ENCODE measurements around the gene OLFML3.
"Not testable (repeated sequence)": the region's sequence is repeated elsewhere in the genome, so short reads cannot be mapped to it uniquely, and the experiment has no call there.

OLFML3 gene

DNA sequence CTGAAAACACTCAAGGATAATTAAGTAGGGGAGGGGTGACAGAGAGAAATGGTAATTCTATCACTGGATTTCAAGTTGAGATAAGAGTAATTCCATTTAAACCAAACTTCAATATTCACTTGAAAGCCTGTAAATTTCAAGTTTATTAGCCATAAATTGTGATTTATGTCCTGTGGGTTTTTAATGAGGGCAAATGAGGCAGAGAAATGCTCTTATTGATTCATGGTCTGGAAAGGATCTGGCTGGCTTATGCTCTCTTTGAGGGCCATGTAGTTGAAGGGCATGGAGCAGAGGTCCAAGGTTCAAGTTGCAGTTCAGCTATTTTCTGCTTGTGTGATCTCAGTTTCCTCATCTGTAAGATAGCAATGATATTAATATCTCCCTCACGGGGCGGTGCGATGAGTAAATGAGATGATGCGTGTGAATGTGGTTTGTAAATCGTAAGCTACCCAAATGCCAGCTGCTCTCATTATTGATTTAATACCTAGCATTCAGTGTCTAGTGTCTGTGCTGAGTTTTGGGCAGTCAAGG, 12.3 kb downstream of the OLFML3 start:
- DNase-seq: no peak
- TF ChIP-seq POLR2A (IDR thresholded peaks at IDR 0.05; ENCODE audit: low read length): no peak
- TF ChIP-seq GATA1 (IDR thresholded peaks at IDR 0.05; ENCODE audit: low read depth, low read length): no peak

DNA sequence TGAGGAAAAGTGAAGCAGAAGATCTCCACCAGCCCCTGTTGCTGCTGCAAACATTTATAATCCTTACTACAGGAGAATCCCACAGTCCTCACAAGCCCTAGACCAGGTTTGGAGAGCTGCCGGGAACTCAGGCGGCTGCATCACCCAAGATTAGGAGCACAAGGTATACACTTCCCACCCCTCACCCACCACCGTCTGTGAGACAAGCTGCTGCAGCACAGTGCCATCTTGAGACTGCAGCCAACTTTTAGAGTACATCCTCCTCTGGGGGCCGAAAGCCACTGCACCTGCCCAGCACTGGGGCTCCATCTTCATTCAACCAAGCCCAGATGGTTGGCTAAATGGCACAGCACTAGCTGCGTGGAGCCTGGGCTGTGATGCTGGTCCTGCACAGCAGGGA, 13.8 kb downstream of the OLFML3 start:
- TF ChIP-seq POLR2A (IDR thresholded peaks at IDR 0.05; ENCODE audit: low read length): no peak
- TF ChIP-seq GATA1 (IDR thresholded peaks at IDR 0.05; ENCODE audit: low read depth, low read length): no peak
- no peak for DNase-seq

DNA sequence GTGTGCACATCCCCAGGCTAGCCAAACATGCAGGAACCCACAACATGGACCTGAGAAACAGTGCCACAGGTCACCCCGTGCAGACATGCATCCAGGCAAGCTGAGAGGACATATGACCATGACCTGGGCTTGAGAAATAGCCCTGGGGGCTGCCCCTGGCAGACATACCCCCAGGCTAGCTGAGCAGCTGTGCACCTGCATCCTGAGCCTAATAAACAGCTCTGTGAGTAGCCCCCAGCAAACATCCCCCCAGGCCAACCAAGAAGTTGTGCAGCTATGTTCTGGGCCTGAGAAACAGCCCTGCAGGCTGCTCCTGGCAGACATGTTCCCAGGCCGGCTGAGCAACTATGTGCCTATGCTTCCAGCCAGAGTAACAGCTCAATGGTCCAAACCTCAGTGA, 14.5 kb downstream of the OLFML3 start:
- TF ChIP-seq GATA1 (IDR thresholded peaks at IDR 0.05; ENCODE audit: low read depth, low read length): no peak
- no peak for TF ChIP-seq POLR2A (IDR thresholded peaks at IDR 0.05; ENCODE audit: low read length)
- DNase-seq: no peak

DNA sequence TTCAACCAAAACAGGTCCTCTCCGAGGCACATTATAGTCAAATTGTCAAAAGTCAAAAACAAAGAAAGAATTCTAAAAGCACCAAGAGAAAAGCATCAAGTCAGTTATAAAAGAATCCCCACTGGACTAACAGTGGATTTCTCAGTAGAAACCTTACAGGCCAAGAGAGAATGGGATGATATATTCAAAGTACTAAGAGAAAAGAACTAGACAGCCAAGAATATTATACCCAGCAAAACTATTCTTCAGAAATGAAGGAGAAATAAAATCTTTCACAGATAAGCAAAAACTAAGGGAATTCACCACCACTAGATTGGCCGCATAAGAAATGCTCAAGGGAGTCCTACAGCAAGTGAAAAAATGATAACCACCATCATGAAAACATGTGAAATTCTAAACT, 16.1 kb downstream of the OLFML3 start:
- TF ChIP-seq POLR2A (IDR thresholded peaks at IDR 0.05; ENCODE audit: low read length) (no peak), GATA1 (IDR thresholded peaks at IDR 0.05; ENCODE audit: low read depth, low read length) (no peak)
- DNase-seq: no peak

DNA sequence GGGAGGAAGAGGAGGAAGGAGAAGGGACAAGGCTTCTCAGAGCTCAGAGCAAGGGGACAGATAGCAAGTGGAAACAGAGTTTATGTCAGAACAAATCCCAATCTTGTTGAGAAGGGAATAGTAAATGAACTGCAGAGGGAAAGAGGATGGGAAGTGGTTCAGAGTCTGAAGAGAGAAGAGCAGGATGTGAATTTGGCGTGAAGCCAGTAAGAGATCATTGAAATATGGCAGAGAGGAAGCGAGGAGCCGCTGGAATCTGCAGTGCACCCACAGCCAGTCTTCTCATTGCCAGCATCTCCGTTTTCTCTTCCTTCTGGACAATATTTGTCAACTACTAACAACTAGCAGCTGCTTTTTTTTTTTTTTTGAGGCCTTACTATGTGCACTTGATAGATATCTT, 19.1 kb downstream of the OLFML3 start:
- no peak for DNase-seq
- TF ChIP-seq GATA1 (IDR thresholded peaks at IDR 0.05; ENCODE audit: low read depth, low read length) (no peak), POLR2A (IDR thresholded peaks at IDR 0.05; ENCODE audit: low read length) (no peak)

DNA sequence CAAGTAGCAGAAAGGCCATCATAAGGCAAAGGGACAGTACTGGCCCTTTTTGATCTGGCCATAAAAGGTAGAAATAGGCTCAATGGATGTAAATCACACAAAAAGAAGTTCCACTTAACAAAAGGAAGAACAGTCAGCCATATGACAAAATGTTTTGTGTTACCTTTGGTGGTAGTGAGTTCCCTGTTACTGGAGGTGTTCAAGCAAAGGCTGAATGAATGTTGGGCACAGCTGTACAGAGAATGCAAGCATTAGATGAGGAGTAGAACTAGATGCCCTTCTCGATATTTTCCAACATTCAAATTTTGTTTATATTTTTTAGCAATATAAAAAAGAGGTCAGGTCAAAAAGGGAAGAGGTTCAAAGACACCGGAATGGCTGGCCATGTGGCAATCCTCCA, 20.0 kb downstream of the OLFML3 start:
- no peak for DNase-seq
- TF ChIP-seq POLR2A (IDR thresholded peaks at IDR 0.05; ENCODE audit: low read length) (no peak), GATA1 (IDR thresholded peaks at IDR 0.05; ENCODE audit: low read depth, low read length) (no peak)

DNA sequence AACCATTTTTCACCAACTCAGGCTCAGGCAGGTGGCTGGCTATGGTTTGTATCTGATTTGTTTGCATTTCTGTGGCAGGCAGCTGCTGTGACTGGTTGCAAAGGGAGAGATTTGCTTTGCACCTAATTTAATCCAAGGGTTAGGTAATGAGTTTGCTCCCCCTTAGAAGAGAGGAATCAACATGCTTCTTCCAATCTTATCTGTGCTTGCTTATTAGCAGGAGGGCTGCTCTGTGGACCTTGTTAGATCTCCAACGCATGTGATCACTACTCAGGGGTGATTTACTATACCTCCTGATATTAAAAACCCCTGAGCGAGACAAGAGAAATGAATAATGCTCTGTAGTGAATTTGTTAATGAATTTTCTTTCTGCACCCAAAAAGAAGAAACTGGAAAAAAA, 20.5 kb downstream of the OLFML3 start:
- no peak for TF ChIP-seq POLR2A (IDR thresholded peaks at IDR 0.05; ENCODE audit: low read length)
- TF ChIP-seq GATA1 (IDR thresholded peaks at IDR 0.05; ENCODE audit: low read depth, low read length): no peak
- no peak for DNase-seq

DNA sequence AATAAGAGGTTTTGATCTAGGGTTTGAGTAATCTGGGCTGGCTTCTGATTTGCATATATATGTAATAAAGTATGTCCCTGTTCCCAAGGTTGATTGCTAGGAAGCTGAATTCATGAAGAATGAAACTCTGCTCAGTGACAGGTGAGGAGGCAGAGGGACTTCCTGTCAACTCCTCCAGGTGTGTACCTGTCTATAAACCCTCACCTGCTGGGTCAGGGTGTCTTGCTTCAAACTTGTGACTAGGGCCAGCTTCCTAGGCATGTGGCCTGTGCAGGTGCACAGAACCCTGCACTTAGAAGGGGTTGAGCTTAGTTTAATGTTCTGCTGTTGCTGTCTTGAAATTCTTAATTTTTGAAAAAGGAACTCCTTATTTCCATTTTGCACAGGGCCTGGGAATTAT, 21.1 kb downstream of the OLFML3 start:
- no peak for DNase-seq
- no peak for TF ChIP-seq POLR2A (IDR thresholded peaks at IDR 0.05; ENCODE audit: low read length)
- TF ChIP-seq GATA1 (IDR thresholded peaks at IDR 0.05; ENCODE audit: low read depth, low read length): no peak

DNA sequence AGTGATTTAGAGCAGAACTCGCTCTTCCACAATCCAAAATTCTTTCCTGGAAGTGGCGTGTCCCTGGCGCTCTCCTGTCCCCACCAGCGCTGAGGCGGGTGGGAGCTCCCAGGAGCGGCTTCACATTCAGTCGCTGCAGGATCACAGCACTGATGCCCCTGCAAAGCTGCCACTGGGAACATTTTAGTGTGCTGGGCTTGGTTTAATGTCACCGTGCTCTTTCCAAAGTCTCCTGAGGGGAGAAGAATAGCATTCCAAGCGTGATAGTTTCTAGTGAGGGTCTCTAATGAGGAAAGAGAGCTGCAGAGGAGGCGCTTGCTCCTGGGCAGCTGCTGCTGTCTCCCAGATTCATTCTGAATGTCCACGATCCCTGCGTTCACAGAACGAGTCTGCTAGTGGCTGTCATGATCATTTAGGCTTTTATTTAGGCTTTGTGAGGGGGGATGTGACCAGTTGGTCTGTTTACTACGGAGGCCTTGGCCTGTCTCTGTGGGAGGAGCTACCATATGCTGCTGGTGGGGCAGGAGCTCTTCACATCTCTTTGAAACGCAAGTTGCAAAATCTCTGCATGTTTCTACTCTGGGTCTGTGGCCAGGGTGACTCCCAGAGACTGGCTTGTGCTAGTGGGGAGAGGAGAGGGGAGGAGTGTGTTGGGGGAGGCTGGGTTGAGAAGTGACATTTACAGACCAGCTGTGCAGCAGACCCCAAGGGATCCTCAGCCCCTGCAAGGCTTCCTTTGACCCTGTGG, 23.4 kb downstream of the OLFML3 start:
- no peak for DNase-seq
- TF ChIP-seq POLR2A (IDR thresholded peaks at IDR 0.05; ENCODE audit: low read length) (no peak), GATA1 (IDR thresholded peaks at IDR 0.05; ENCODE audit: low read depth, low read length) (no peak)

DNA sequence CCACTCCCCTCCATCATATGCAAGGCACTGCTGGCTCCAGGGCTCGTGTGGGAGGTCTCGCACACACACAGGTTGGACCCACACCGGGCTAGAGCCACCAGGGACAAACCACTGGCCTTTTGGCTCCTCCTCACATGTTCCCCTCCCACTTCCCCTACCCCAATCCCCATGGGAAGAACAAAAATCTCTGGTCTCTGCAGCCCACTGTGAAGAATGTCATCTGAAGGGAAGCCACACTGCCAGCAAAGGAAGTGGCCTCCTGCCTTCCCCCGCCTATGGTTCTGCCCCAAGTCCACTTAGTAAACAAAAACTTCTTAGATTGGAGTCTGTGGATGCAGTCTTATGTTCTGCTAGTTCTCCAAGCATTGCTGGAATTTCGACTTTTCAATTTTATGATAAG, 24.2 kb downstream of the OLFML3 start:
- TF ChIP-seq GATA1 (IDR thresholded peaks at IDR 0.05; ENCODE audit: low read depth, low read length): no peak
- TF ChIP-seq POLR2A (IDR thresholded peaks at IDR 0.05; ENCODE audit: low read length): no peak
- DNase-seq: no peak

DNA sequence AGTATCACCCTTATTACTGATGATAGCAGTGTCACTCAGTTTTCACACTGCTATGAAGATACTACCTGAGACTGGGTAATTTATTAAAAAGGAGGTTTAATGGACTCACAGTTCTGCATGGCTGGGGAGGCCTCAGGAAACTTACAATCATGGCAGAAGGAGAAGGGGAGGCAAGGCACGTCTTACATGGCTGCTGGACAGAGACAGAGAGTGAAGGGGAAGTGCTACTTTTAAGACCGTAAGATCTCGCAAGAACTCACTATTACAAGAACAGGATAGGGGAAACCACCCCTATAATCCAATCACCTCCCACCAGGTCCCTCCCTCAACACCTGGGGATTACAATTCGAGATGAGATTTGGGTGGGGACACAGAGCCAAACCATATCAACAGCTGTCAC, 27.6 kb downstream of the OLFML3 start:
- not testable (repeated sequence) for DNase-seq

DNA sequence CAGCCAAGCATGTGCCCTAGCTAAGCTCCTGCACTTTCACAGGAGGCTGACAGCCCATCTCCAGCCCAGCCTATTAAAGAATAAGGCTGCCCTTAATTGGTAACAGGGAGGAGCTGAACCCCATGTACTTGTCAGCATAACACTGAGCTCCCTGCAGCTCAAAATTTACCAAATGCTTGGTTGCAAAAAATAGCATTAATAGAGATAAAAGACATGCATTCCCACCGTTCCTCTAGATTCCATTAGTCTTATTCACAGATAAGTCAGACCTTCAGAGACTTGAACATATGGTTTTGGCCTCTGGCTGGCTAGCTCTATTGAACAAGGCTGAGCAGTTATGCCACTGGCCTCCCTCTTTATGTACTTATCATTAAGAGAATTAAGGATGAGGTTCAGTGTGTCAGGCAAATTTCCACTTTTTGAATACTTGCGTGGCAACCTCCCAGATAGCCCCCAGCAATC, 29.2 kb downstream of the OLFML3 start:
- TF ChIP-seq GATA1 (IDR thresholded peaks at IDR 0.05; ENCODE audit: low read depth, low read length) (no peak), POLR2A (IDR thresholded peaks at IDR 0.05; ENCODE audit: low read length) (no peak)
- no peak for DNase-seq

DNA sequence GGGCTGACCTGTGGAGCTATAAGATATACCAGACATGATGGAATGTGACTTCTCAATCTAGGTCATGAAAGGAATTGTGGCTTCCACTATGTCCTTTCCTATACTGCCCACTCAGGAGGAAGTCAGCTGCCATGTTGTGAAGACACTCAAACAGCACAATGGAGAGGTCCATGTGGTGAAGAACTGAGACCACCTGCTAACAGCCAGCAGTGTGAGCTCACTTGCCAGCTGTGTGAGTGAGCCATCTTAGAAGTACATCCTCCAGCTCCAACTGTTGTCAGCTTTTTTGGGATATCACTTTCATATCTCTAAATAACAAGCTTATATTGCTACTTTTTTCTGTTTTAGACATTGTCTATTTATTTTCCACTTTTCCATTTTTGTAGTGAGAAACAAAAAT, 29.7 kb downstream of the OLFML3 start:
- no peak for TF ChIP-seq GATA1 (IDR thresholded peaks at IDR 0.05; ENCODE audit: low read depth, low read length)
- TF ChIP-seq POLR2A (IDR thresholded peaks at IDR 0.05; ENCODE audit: low read length): no peak
- no peak for DNase-seq

DNA sequence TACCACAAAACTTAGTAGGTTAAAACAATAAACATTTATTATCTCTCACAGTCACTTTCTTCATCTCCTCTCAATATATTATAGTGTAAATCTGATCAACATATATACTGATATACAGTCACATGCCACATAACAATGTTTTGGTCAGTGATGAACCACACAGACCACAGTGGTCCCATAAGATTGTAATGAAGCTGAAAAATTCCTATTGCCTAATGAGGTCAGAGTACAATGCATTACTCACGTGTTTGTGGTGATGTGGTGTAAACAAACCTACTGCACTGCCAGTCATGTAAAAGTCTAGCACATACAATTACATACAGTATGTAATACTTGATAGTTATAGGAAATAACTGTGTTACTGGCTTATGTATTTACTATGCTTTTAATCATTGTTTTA, 30.1 kb downstream of the OLFML3 start:
- DNase-seq: no peak
- TF ChIP-seq GATA1 (IDR thresholded peaks at IDR 0.05; ENCODE audit: low read depth, low read length) (no peak), POLR2A (IDR thresholded peaks at IDR 0.05; ENCODE audit: low read length) (no peak)

DNA sequence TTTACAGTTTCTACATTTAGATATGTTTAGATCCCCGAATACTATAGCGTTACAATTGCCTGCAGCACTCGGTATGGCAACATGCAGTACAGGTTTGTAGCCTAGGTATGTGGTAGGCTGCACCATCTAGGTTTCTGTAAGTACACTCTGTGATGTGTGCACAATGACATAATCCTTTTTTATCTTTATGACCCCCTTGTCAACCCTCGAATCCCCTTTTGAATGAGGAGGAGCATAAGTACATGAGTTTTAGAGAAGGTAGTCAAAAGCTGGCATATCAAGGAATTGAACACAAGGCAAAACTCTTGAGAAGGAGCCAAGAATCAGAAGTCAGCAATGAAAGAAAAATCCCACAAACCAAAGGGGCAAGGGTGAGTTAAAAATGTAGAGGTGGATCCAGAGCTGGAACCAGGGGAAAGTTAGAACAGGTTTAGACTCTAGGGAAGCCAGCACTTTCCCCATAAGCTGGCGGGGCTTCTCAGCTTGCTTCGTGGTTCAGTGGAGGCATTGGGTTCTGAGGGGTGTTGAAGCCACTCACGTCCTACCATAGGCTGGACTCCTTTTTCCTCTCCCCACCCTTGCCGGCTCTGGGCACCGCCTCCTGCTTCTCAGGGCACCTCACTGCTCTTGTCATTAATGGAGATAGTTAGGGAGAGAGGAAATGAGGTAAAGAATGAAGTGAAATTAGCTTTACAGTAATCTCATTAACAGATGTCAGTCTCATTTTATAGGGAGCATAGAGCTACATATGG, 31.3 kb downstream of the OLFML3 start:
- no peak for TF ChIP-seq GATA1 (IDR thresholded peaks at IDR 0.05; ENCODE audit: low read depth, low read length)
- TF ChIP-seq POLR2A (IDR thresholded peaks at IDR 0.05; ENCODE audit: low read length): no peak
- DNase-seq: no peak
